GM23338 (cell line): ENCODE measurements around the gene ACSL6.

Experiments used
- EZH2 ChIP-seq: fragments of 200-600 bp; sonication (generic); IDR thresholded peaks from one replicate; pipeline ENCODE4 v1.8.0; 2017; ENCODE audit warnings: antibody characterized with exemption, mild to moderate bottlenecking, low read depth; ENCODE audit not compliant: unreplicated experiment
- POLR2AphosphoS5 ChIP-seq: IDR thresholded peaks from 2 replicates; pipeline ENCODE4 v1.6.1; 2016; ENCODE audit warnings: antibody characterized with exemption, low read depth
- ZNF114 ChIP-seq: fragments of 250-450 bp; sonication (Bioruptor Pico); IDR thresholded peaks from 2 replicates; pipeline ENCODE4 v1.5.0; 2020; ENCODE audit warnings: mild to moderate bottlenecking, moderate library complexity
- TF ChIP-seq, protein P1 (sequence below), 2 experiments: fragments of 200-600 bp in 1 of 2; sonication (generic) in 1 of 2; conservative IDR thresholded peaks; 2 replicates each; pipeline versions ENCODE4 v1.5.1 to v1.6.1; 2016 to 2017; ENCODE audit warnings: antibody characterized with exemption in 2 of 2, low read depth in 2 of 2, mild to moderate bottlenecking in 2 of 2, moderate library complexity in 1 of 2
- TF ChIP-seq, protein P2 (sequence below): IDR thresholded peaks from 2 replicates; pipeline ENCODE4 v1.6.1; 2016; ENCODE audit warnings: antibody characterized with exemption

DNA sequence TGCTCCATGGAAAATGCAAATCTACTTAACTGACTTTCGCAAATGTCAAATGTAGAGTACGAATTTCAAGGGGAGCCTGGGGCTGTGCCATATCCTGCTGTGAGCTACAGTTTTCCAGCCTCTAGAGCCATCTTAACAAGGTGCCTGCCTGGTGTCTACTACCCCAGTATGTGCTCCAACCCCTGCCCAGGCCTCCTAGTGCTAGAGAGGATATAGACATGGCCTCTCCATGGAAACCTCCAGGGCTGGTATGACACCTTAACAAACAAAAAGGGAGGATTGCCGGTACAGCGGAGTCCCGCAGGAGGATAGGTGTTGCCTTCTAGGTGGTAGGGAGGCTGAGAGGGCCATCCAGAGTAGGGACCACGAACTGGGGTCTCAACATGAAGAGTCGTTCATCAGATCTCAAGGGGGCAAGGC, 35.4 kb upstream of the ACSL6 start:
- TF ChIP-seq, protein P1, sequence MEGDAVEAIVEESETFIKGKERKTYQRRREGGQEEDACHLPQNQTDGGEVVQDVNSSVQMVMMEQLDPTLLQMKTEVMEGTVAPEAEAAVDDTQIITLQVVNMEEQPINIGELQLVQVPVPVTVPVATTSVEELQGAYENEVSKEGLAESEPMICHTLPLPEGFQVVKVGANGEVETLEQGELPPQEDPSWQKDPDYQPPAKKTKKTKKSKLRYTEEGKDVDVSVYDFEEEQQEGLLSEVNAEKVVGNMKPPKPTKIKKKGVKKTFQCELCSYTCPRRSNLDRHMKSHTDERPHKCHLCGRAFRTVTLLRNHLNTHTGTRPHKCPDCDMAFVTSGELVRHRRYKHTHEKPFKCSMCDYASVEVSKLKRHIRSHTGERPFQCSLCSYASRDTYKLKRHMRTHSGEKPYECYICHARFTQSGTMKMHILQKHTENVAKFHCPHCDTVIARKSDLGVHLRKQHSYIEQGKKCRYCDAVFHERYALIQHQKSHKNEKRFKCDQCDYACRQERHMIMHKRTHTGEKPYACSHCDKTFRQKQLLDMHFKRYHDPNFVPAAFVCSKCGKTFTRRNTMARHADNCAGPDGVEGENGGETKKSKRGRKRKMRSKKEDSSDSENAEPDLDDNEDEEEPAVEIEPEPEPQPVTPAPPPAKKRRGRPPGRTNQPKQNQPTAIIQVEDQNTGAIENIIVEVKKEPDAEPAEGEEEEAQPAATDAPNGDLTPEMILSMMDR (conservative IDR thresholded peaks at IDR 0.05; ENCODE audit: low read depth in 2 of 2) = no peak
- TF ChIP-seq, protein P2, sequence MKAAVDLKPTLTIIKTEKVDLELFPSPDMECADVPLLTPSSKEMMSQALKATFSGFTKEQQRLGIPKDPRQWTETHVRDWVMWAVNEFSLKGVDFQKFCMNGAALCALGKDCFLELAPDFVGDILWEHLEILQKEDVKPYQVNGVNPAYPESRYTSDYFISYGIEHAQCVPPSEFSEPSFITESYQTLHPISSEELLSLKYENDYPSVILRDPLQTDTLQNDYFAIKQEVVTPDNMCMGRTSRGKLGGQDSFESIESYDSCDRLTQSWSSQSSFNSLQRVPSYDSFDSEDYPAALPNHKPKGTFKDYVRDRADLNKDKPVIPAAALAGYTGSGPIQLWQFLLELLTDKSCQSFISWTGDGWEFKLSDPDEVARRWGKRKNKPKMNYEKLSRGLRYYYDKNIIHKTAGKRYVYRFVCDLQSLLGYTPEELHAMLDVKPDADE = no peak
- TF ChIP-seq EZH2 (no peak), POLR2AphosphoS5 (no peak), ZNF114 (CRISPR knock-in tag) (no peak)
